H9 (cell line): Measurements from ENCODE around the gene NEMP1. TPM values are rescaled to one million over a fixed set of nuclear protein-coding genes. Genes with fewer than 3 reads are reported as not detected.

ENCODE experiments used
- DNase-seq: peaks from one replicate; pipeline ENCODE4 v3.0.0-alpha.2; 2017
- H2AFZ ChIP-seq: one replicate; pipeline ENCODE4 v1.6.1; 2013; ENCODE audit warnings: mild to moderate bottlenecking, low read length, control low read depth, moderate library complexity
- H2AK5ac ChIP-seq: 2 replicates; pipeline ENCODE4 v1.6.1; 2013; ENCODE audit warnings: low read length, control low read depth, mixed read lengths; ENCODE audit not compliant: insufficient read length
- H2BK120ac ChIP-seq: one replicate; pipeline ENCODE4 v1.6.1; 2013; ENCODE audit warnings: low read depth, mild to moderate bottlenecking, low read length, control low read depth, inconsistent platforms; ENCODE audit not compliant: poor library complexity, severe bottlenecking
- H2BK12ac ChIP-seq: 2 replicates; pipeline ENCODE4 v1.6.1; 2013; ENCODE audit warnings: low read length, control low read depth, mixed read lengths, low read depth; ENCODE audit not compliant: insufficient read length
- H2BK15ac ChIP-seq: 2 replicates; pipeline ENCODE4 v1.6.1; 2013; ENCODE audit warnings: low read depth, low read length, control low read depth
- H2BK20ac ChIP-seq: one replicate; pipeline ENCODE4 v1.6.1; 2013; ENCODE audit warnings: low read depth, mild to moderate bottlenecking, low read length, control low read depth, inconsistent platforms; ENCODE audit not compliant: poor library complexity, severe bottlenecking
- H2BK5ac ChIP-seq: 2 replicates; pipeline ENCODE4 v1.6.1; 2013; ENCODE audit warnings: low read length, control low read depth, mixed read lengths; ENCODE audit not compliant: insufficient read length
- H3K14ac ChIP-seq: 2 replicates; pipeline ENCODE4 v1.6.1; 2013; ENCODE audit warnings: low read length, control low read depth; ENCODE audit not compliant: insufficient read depth
- H3K18ac ChIP-seq: 2 replicates; pipeline ENCODE4 v1.6.1; 2013; ENCODE audit warnings: low read depth, mild to moderate bottlenecking, mixed read lengths, low read length, control low read depth; ENCODE audit not compliant: insufficient read length
- H3K23ac ChIP-seq: 2 replicates; pipeline ENCODE4 v1.6.1; 2013; ENCODE audit warnings: low read length, control low read depth, mixed read lengths, low read depth; ENCODE audit not compliant: insufficient read length
- H3K23me2 ChIP-seq: 2 replicates; pipeline ENCODE4 v1.6.1; 2013; ENCODE audit warnings: low read depth, mild to moderate bottlenecking, mixed read lengths, low read length, control low read depth; ENCODE audit not compliant: insufficient read length, poor library complexity, severe bottlenecking
- H3K27ac ChIP-seq: 2 replicates; pipeline ENCODE4 v1.5.1; 2013; ENCODE audit warnings: low read length, control low read depth, mixed read lengths, low read depth; ENCODE audit not compliant: insufficient read length
- H3K27me3 ChIP-seq: 2 replicates; pipeline ENCODE4 v1.6.1; 2013; ENCODE audit warnings: low read length, control low read depth, inconsistent platforms; ENCODE audit not compliant: insufficient read depth
- H3K4ac ChIP-seq: 2 replicates; pipeline ENCODE4 v1.6.1; 2013; ENCODE audit warnings: low read depth, mild to moderate bottlenecking, control low read depth, inconsistent platforms, low read length, moderate library complexity
- H3K4me1 ChIP-seq: 2 replicates; pipeline ENCODE4 v1.6.1; 2013; ENCODE audit warnings: low read length, control low read depth, inconsistent platforms; ENCODE audit not compliant: insufficient read depth
- H3K4me2 ChIP-seq: 2 replicates; pipeline ENCODE4 v1.6.1; 2013; ENCODE audit warnings: low read length, control low read depth, mixed read lengths; ENCODE audit not compliant: insufficient read length, insufficient read depth
- H3K56ac ChIP-seq: 2 replicates; pipeline ENCODE4 v1.6.1; 2013; ENCODE audit warnings: low read depth, mild to moderate bottlenecking, mixed read lengths, low read length, control low read depth; ENCODE audit not compliant: insufficient read length
- H3K79me1 ChIP-seq: 2 replicates; pipeline ENCODE4 v1.6.1; 2013; ENCODE audit warnings: low read depth, mild to moderate bottlenecking, moderate library complexity, low read length, control low read depth, inconsistent platforms; ENCODE audit not compliant: insufficient read depth, poor library complexity, severe bottlenecking
- H3K79me2 ChIP-seq: 2 replicates; pipeline ENCODE4 v1.6.1; 2013; ENCODE audit warnings: low read length, control low read depth, inconsistent platforms; ENCODE audit not compliant: insufficient read depth
- H3K9ac ChIP-seq: 2 replicates; pipeline ENCODE4 v1.6.1; 2013; ENCODE audit warnings: low read length, control low read depth, mixed read lengths; ENCODE audit not compliant: insufficient read length; ENCODE audit errors: extremely low read depth
- H3K9me3 ChIP-seq: one replicate; pipeline ENCODE4 v1.6.1; 2013; ENCODE audit warnings: low read depth, low read length, inconsistent platforms; ENCODE audit not compliant: control insufficient read depth
- H3T11ph ChIP-seq: one replicate; pipeline ENCODE4 v1.6.1; 2013; ENCODE audit warnings: mild to moderate bottlenecking, low read length, control low read depth, inconsistent platforms
- H4K20me1 ChIP-seq: one replicate; pipeline ENCODE4 v1.6.1; 2013; ENCODE audit not compliant: control insufficient read depth, insufficient read length, insufficient read depth
- H4K5ac ChIP-seq: 2 replicates; pipeline ENCODE4 v1.6.1; 2013; ENCODE audit warnings: low read depth, mild to moderate bottlenecking, mixed read lengths, low read length, control low read depth; ENCODE audit not compliant: insufficient read length
- H4K8ac ChIP-seq: replicated peaks from 2 replicates; pipeline ENCODE4 v1.6.1; 2013; ENCODE audit warnings: low read length, control low read depth, mixed read lengths, low read depth; ENCODE audit not compliant: insufficient read length
- H4K91ac ChIP-seq: 2 replicates; pipeline ENCODE4 v1.6.1; 2013; ENCODE audit warnings: low read depth, mild to moderate bottlenecking, moderate library complexity, mixed read lengths, low read length, control low read depth; ENCODE audit not compliant: insufficient read length
- H3K27ac Mint-ChIP-seq, 3 experiments: 2 replicates in 2 of 3; 3 replicates in 1 of 3; pipeline ENCODE4 v1.8.0; 2020 to 2021; ENCODE audit warnings: mixed read lengths in 3 of 3, mild to moderate bottlenecking in 1 of 3, moderate library complexity in 1 of 3
- H3K27me3 Mint-ChIP-seq: 2 replicates; pipeline ENCODE4 v1.8.0; 2021; ENCODE audit warnings: low read depth, mild to moderate bottlenecking, moderate library complexity, mixed read lengths
- H3K36me3 Mint-ChIP-seq, 3 experiments: 2 replicates in 2 of 3; 3 replicates in 1 of 3; pipeline ENCODE4 v1.8.0; 2020 to 2021; ENCODE audit warnings: low read depth in 3 of 3, mixed read lengths in 3 of 3; ENCODE audit not compliant: insufficient read depth in 1 of 3
- H3K4me1 Mint-ChIP-seq, 2 experiments: 2 replicates each; pipeline ENCODE4 v1.8.0; 2020; ENCODE audit warnings: mixed read lengths in 2 of 2
- H3K4me3 Mint-ChIP-seq, 2 experiments: 2 replicates in 1 of 2; 3 replicates in 1 of 2; pipeline ENCODE4 v1.8.0; 2020 to 2021; ENCODE audit warnings: mild to moderate bottlenecking in 2 of 2, mixed read lengths in 2 of 2, moderate library complexity in 1 of 2
- H3K9me3 Mint-ChIP-seq, 2 experiments: 2 replicates in 1 of 2; 3 replicates in 1 of 2; pipeline ENCODE4 v1.8.0; 2020; ENCODE audit warnings: mild to moderate bottlenecking in 2 of 2, mixed read lengths in 2 of 2, moderate library complexity in 1 of 2
- WGBS: extraction: QIAGEN DNeasy Blood & Tissue Kit; methylation state at CpG from one replicate; pipeline ENCODE4 v1.1.7; 2013; ENCODE audit warnings: missing lambda C conversion rate, low lambda C conversion rate, mixed read lengths; ENCODE audit not compliant: insufficient read length; ENCODE audit errors: extremely low coverage; 5-methylcytosine and 5-hydroxymethylcytosine counted together
- total RNA-seq: library from RNA; stranded (reverse); gene quantifications from 2 replicates; pipeline ENCODE4 v1.2.1, GENCODE V29; 2021
- TF ChIP-seq, protein P1 (sequence below): fragments of 200-600 bp; sonication (generic); conservative IDR thresholded peaks from 3 replicates; pipeline ENCODE4 v1.8.0; 2021; ENCODE audit warnings: antibody characterized with exemption, mild to moderate bottlenecking

Gene NEMP1
- total RNA-seq, 1 experiment from 2014 or later, result 50.1 TPM

DNA sequence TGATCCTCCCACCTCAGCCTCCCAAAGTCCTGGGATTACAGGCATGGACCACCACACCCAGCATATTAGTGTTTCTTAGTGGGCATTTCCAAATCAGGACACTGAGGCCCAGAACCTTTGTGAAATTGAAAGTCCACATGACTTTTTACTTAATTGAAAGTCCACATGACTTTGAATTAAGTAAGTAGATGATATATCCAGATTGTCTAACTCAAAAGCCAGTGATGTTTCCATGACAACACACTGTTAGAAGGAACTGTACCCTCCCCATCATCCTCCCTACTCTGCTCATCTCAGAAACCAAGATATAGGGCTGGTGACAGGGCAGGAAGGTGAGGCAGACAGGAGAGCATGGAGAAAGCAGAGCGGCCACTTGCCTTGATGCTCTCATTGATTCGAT, 35.9 kb downstream of the NEMP1 start:
- Mint-ChIP-seq H3K36me3 (no peaks in the 10 kb centered on the region; a peak in 1 of 7 replicates), H3K4me1 (peaks cover 3 to 5% of the 10 kb centered on the region in 2 experiments), H3K4me3 (no peak overlapping the region), H3K27ac (no peak overlapping the region), H3K27me3 (peaks cover 10% of the 10 kb centered on the region), H3K9me3 (no peaks in the 10 kb centered on the region)
- no peaks in the 10 kb centered on the region for H3K4me1 ChIP-seq
- no peak overlapping the region for H3K23ac ChIP-seq
- H2BK120ac ChIP-seq, result no peak overlapping the region
- H4K5ac ChIP-seq, result no peak overlapping the region
- no peaks in the 10 kb centered on the region for H3K23me2 ChIP-seq
- no peaks in the 10 kb centered on the region for H3K9me3 ChIP-seq
- no peaks in the 10 kb centered on the region for H3K79me2 ChIP-seq
- no peaks in the 10 kb centered on the region for H3K27me3 ChIP-seq
- H3K4ac ChIP-seq, result no peak overlapping the region
- no peak overlapping the region for H2BK15ac ChIP-seq
- H4K20me1 ChIP-seq, result no peaks in the 10 kb centered on the region
- H2BK12ac ChIP-seq, result no peak overlapping the region
- no peak overlapping the region for H3K27ac ChIP-seq
- H3T11ph ChIP-seq, result no peak overlapping the region
- H2BK5ac ChIP-seq, result no peak overlapping the region
- no peak overlapping the region for H2AFZ ChIP-seq
- no peak overlapping the region for H4K91ac ChIP-seq
- no peak overlapping the region for H3K4me2 ChIP-seq
- no peak overlapping the region for H2BK20ac ChIP-seq
- no CpG with 5 or more reads among the region's 2 CpGs for WGBS
- H3K9ac ChIP-seq, result no peak overlapping the region
- no peak overlapping the region for H3K18ac ChIP-seq
- TF ChIP-seq, protein P1, sequence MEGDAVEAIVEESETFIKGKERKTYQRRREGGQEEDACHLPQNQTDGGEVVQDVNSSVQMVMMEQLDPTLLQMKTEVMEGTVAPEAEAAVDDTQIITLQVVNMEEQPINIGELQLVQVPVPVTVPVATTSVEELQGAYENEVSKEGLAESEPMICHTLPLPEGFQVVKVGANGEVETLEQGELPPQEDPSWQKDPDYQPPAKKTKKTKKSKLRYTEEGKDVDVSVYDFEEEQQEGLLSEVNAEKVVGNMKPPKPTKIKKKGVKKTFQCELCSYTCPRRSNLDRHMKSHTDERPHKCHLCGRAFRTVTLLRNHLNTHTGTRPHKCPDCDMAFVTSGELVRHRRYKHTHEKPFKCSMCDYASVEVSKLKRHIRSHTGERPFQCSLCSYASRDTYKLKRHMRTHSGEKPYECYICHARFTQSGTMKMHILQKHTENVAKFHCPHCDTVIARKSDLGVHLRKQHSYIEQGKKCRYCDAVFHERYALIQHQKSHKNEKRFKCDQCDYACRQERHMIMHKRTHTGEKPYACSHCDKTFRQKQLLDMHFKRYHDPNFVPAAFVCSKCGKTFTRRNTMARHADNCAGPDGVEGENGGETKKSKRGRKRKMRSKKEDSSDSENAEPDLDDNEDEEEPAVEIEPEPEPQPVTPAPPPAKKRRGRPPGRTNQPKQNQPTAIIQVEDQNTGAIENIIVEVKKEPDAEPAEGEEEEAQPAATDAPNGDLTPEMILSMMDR, result no peak
- no peak overlapping the region for H2AK5ac ChIP-seq
- no peaks in the 10 kb centered on the region for H3K79me1 ChIP-seq
- no peak overlapping the region for H3K14ac ChIP-seq
- DNase-seq, result no peak
- no peak overlapping the region for H3K56ac ChIP-seq
- H4K8ac ChIP-seq, result no peak overlapping the region
